ENCODE measurements around the gene PCNX3. TPM values are rescaled to one million over a fixed set of nuclear protein-coding genes. Genes with fewer than 3 reads are reported as not detected.
A peak's percentile ranks its signal among the peaks of the same experiment; 100 is the strongest.

PCNX3 gene
- total RNA-seq, 2 experiments from 2014 or later, result 29.8 to 32.1 TPM

- DNase-seq, result no peak
- intact Hi-C loops (cut with micrococcal nuclease), result no loop called here
- H3K4me3 Mint-ChIP-seq, result no peak overlapping the region
- CTCF ChIA-PET, result interaction anchor here (1.0 kb wide), 1 partner anchor 42 kb away, joined by 6 read pairs; no protein-coding TSS in a partner anchor
- no peak overlapping the region for H3K27ac Mint-ChIP-seq
- POLR2A ChIA-PET, result no interaction called here
- H3K9me3 Mint-ChIP-seq, result no peaks in the 10 kb centered on the region
- H3K36me3 Mint-ChIP-seq, result peaks cover 43% of the 10 kb centered on the region
- peaks cover 23% of the 10 kb centered on the region for H3K4me1 Mint-ChIP-seq (ENCODE audit: low read depth)
- no peaks in the 10 kb centered on the region for H3K27me3 Mint-ChIP-seq
Measured at GRCh38 chr11:65581928-65582327, 33.6 kb upstream of the PCNX3 start.

GRCh38 chr11:65583589-65583988, 32.0 kb upstream of the PCNX3 start:
- DNase-seq, result no peak
- ChIA-PET CTCF (interaction anchor here (1.1 to 2.5 kb wide), 2 partner anchors 11 kb away, joined by 3 to 14 read pairs; partner anchors contain the start of gene KCNK7), POLR2A (interaction anchor here (1.0 kb wide), 1 partner anchor 8 kb away, joined by 3 read pairs; the partner anchor contains the start of gene EHBP1L1)
- Mint-ChIP-seq H3K27ac (peak overlapping the region; percentile 61), H3K36me3 (peaks cover 43% of the 10 kb centered on the region), H3K9me3 (no peaks in the 10 kb centered on the region), H3K4me1 (ENCODE audit: low read depth) (peaks cover 28% of the 10 kb centered on the region), H3K27me3 (no peaks in the 10 kb centered on the region), H3K4me3 (no peak overlapping the region)
- intact Hi-C loops (cut with micrococcal nuclease), result no loop called here

- intact Hi-C loops (cut with micrococcal nuclease), result no loop called here
- POLR2A ChIA-PET, result interaction anchor here (1.0 kb wide), 1 partner anchor 8 kb away, joined by 3 read pairs; the partner anchor contains the start of gene EHBP1L1
- CTCF ChIA-PET, result interaction anchor here (1.1 to 2.5 kb wide), 2 partner anchors 10 to 11 kb away, joined by 3 to 14 read pairs; partner anchors contain the start of gene KCNK7
- peaks cover 40% of the 10 kb centered on the region for H3K36me3 Mint-ChIP-seq
- peaks cover 30% of the 10 kb centered on the region for H3K4me1 Mint-ChIP-seq (ENCODE audit: low read depth)
- H3K27ac Mint-ChIP-seq, result no peak overlapping the region
- no peak overlapping the region for H3K4me3 Mint-ChIP-seq
- DNase-seq, result no peak
- no peaks in the 10 kb centered on the region for H3K9me3 Mint-ChIP-seq
- no peaks in the 10 kb centered on the region for H3K27me3 Mint-ChIP-seq
Measured at GRCh38 chr11:65584106-65584505, 31.5 kb upstream of the PCNX3 start.

GRCh38 chr11:65584723-65585171, 30.8 kb upstream of the PCNX3 start:
- Mint-ChIP-seq H3K27me3 (no peaks in the 10 kb centered on the region), H3K27ac (no peak overlapping the region), H3K4me1 (ENCODE audit: low read depth) (peaks cover 30% of the 10 kb centered on the region), H3K9me3 (no peaks in the 10 kb centered on the region), H3K36me3 (peaks cover 34% of the 10 kb centered on the region), H3K4me3 (no peak overlapping the region)
- intact Hi-C loops (cut with micrococcal nuclease), result no loop called here
- CTCF ChIA-PET, result interaction anchor here (1.1 to 10.1 kb wide), 4 partner anchors 7 to 13 kb away, joined by 3 to 126 read pairs (median 46); partner anchors contain the start of genes EHBP1L1, FAM89B, KCNK7 and ZNRD2
- POLR2A ChIA-PET, result interaction anchor here (5.9 kb wide), 1 partner anchor 8 kb away, joined by 68 read pairs; the partner anchor contains the start of gene EHBP1L1
- DNase-seq, result no peak

GRCh38 chr11:65585396-65586246, 30.0 kb upstream of the PCNX3 start:
- Mint-ChIP-seq H3K27me3 (no peaks in the 10 kb centered on the region), H3K36me3 (peaks cover 30% of the 10 kb centered on the region), H3K4me1 (ENCODE audit: low read depth) (peaks cover 30% of the 10 kb centered on the region), H3K4me3 (no peak overlapping the region), H3K27ac (peak overlapping the region; percentile 62), H3K9me3 (no peaks in the 10 kb centered on the region)
- intact Hi-C loops (cut with micrococcal nuclease), result no loop called here
- ChIA-PET CTCF (interaction anchor here (6.8 to 10.1 kb wide), 2 partner anchors 8 to 14 kb away, joined by 77 to 126 read pairs; partner anchors contain the start of genes EHBP1L1, FAM89B and ZNRD2), POLR2A (interaction anchor here (5.9 kb wide), 1 partner anchor 9 kb away, joined by 68 read pairs; the partner anchor contains the start of gene EHBP1L1)
- DNase-seq, result no peak

GRCh38 chr11:65586247-65586630, 29.3 kb upstream of the PCNX3 start:
- Mint-ChIP-seq H3K27ac (peak overlapping the region; percentile 62), H3K4me3 (no peak overlapping the region), H3K36me3 (peaks cover 31% of the 10 kb centered on the region), H3K4me1 (ENCODE audit: low read depth) (peaks cover 30% of the 10 kb centered on the region), H3K9me3 (no peaks in the 10 kb centered on the region), H3K27me3 (no peaks in the 10 kb centered on the region)
- DNase-seq, result no peak
- intact Hi-C loops (cut with micrococcal nuclease), result no loop called here
- ChIA-PET CTCF (interaction anchor here (4.8 to 10.1 kb wide), 3 partner anchors 8 to 45 kb away, joined by 66 to 126 read pairs (median 77); partner anchors contain the start of genes EHBP1L1, FAM89B and ZNRD2), POLR2A (interaction anchor here (0.9 to 5.9 kb wide), 3 partner anchors 10 to 29 kb away, joined by 3 to 68 read pairs (median 3); partner anchors contain the start of genes EHBP1L1 and PCNX3)

GRCh38 chr11:65586676-65587075, 28.9 kb upstream of the PCNX3 start:
- Mint-ChIP-seq H3K4me3 (no peak overlapping the region), H3K36me3 (peaks cover 32% of the 10 kb centered on the region), H3K9me3 (no peaks in the 10 kb centered on the region), H3K27me3 (no peaks in the 10 kb centered on the region), H3K27ac (peak overlapping the region; percentile 62), H3K4me1 (ENCODE audit: low read depth) (peaks cover 30% of the 10 kb centered on the region)
- no peak for DNase-seq
- intact Hi-C loops (cut with micrococcal nuclease), result no loop called here
- ChIA-PET POLR2A (interaction anchor here (0.9 to 5.9 kb wide), 3 partner anchors 10 to 28 kb away, joined by 3 to 68 read pairs (median 3); partner anchors contain the start of genes EHBP1L1 and PCNX3), CTCF (interaction anchor here (4.8 to 10.1 kb wide), 3 partner anchors 9 to 45 kb away, joined by 66 to 126 read pairs (median 77); partner anchors contain the start of genes EHBP1L1, FAM89B and ZNRD2)

- Mint-ChIP-seq H3K36me3 (peaks cover 25% of the 10 kb centered on the region), H3K27ac (peak overlapping the region; percentile 95), H3K9me3 (no peaks in the 10 kb centered on the region), H3K4me1 (ENCODE audit: low read depth) (peaks cover 30% of the 10 kb centered on the region), H3K4me3 (peak overlapping the region; percentile 57), H3K27me3 (no peaks in the 10 kb centered on the region)
- intact Hi-C loops (cut with micrococcal nuclease), result loop anchor here (1.0 to 2.0 kb wide), 3 partner anchors 14 to 48 kb away; partner anchors contain the start of genes MAP3K11 and PCNX3
- CTCF ChIA-PET, result interaction anchor here (0.7 to 10.1 kb wide), 27 partner anchors 9 to 271 kb away, joined by 3 to 126 read pairs (median 4); partner anchors contain the start of genes EHBP1L1, FAM89B, MUS81 and PCNX3
- POLR2A ChIA-PET, result interaction anchor here (0.8 to 5.9 kb wide), 10 partner anchors 9 to 54 kb away, joined by 3 to 68 read pairs (median 4); partner anchors contain the start of genes EHBP1L1, FAM89B, MAP3K11 and ZNRD2
- DNase-seq, result peak; percentile 90
Measured at GRCh38 chr11:65588199-65589054, 27.1 kb upstream of the PCNX3 start.

- no peaks in the 10 kb centered on the region for H3K27me3 Mint-ChIP-seq
- peak overlapping the region; percentile 95 for H3K27ac Mint-ChIP-seq
- POLR2A ChIA-PET, result interaction anchor here (1.4 to 5.9 kb wide), 2 partner anchors 13 to 19 kb away, joined by 5 to 68 read pairs; partner anchors contain the start of genes EHBP1L1 and ZNRD2
- peaks cover 19% of the 10 kb centered on the region for H3K36me3 Mint-ChIP-seq
- peak; percentile 42 for DNase-seq
- intact Hi-C loops (cut with micrococcal nuclease), result loop anchor here (2.0 kb wide), 1 partner anchor 25 kb away; the partner anchor contains the start of genes MAP3K11 and PCNX3
- peaks cover 31% of the 10 kb centered on the region for H3K4me1 Mint-ChIP-seq (ENCODE audit: low read depth)
- CTCF ChIA-PET, result interaction anchor here (0.6 to 10.1 kb wide), 6 partner anchors 12 to 296 kb away, joined by 3 to 126 read pairs (median 35); partner anchors contain the start of genes EHBP1L1, FAM89B and ZNRD2
- no peaks in the 10 kb centered on the region for H3K9me3 Mint-ChIP-seq
- H3K4me3 Mint-ChIP-seq, result no peak overlapping the region
Measured at GRCh38 chr11:65589444-65590239, 25.9 kb upstream of the PCNX3 start.

- POLR2A ChIA-PET, result interaction anchor here (5.9 kb wide), 1 partner anchor 14 kb away, joined by 68 read pairs; the partner anchor contains the start of gene EHBP1L1
Measured at GRCh38 chr11:65590240-65590738, 25.3 kb upstream of the PCNX3 start.

More at GRCh38 chr11:65590240-65590738, 25.3 kb upstream of the PCNX3 start:
- CTCF ChIA-PET, result interaction anchor here (0.6 to 10.1 kb wide), 6 partner anchors 12 to 295 kb away, joined by 3 to 126 read pairs (median 35); partner anchors contain the start of genes EHBP1L1, FAM89B and ZNRD2
- Mint-ChIP-seq H3K27me3 (no peaks in the 10 kb centered on the region), H3K27ac (no peak overlapping the region), H3K4me1 (ENCODE audit: low read depth) (peaks cover 35% of the 10 kb centered on the region), H3K36me3 (peaks cover 21% of the 10 kb centered on the region), H3K9me3 (no peaks in the 10 kb centered on the region), H3K4me3 (no peak overlapping the region)
- intact Hi-C loops (cut with micrococcal nuclease), result no loop called here
- DNase-seq, result no peak

All from activated CD4-positive, alpha-beta memory T cell treated with anti-CD3 and anti-CD28 coated beads for 36 hours (primary cell).